Smooth muscle cell (in vitro differentiated cells): ENCODE measurements around the gene ARL6IP5. TPM values are rescaled to one million over a fixed set of nuclear protein-coding genes. Genes with fewer than 3 reads are reported as not detected.
A peak's percentile ranks its signal among the peaks of the same experiment; 100 is the strongest.

ENCODE experiments used
- DNase-seq: peaks from one replicate; lab custom pipeline; 2025; ENCODE audit not compliant: unreplicated experiment; lab: John Stamatoyannopoulos, UW
- H2AFZ ChIP-seq: fragments of 200-600 bp; sonication (generic); 2 replicates; pipeline ENCODE4 v1.6.0; 2016; ENCODE audit warnings: antibody characterized with exemption, low read depth, mild to moderate bottlenecking
- H3F3A ChIP-seq: fragments of 200-600 bp; sonication (generic); 2 replicates; pipeline ENCODE4 v1.6.0; 2017; ENCODE audit warnings: antibody characterized with exemption, low read depth
- H3K27ac ChIP-seq: fragments of 200-600 bp; sonication (generic); 2 replicates; pipeline ENCODE4 v1.5.1; 2016; ENCODE audit warnings: low read depth, mild to moderate bottlenecking
- H3K27me3 ChIP-seq: fragments of 200-600 bp; sonication (generic); 2 replicates; pipeline ENCODE4 v1.6.1; 2016; ENCODE audit warnings: low read depth, mild to moderate bottlenecking
- H3K36me3 ChIP-seq: fragments of 200-600 bp; sonication (generic); 2 replicates; pipeline ENCODE4 v1.5.1; 2016; ENCODE audit warnings: low read depth
- H3K4me1 ChIP-seq: fragments of 200-600 bp; sonication (generic); 2 replicates; pipeline ENCODE4 v1.5.1; 2016; ENCODE audit warnings: low read depth
- H3K4me2 ChIP-seq: fragments of 200-600 bp; sonication (generic); 2 replicates; pipeline ENCODE4 v1.6.0; 2016; ENCODE audit warnings: mild to moderate bottlenecking
- H3K4me3 ChIP-seq: fragments of 200-600 bp; sonication (generic); 2 replicates; pipeline ENCODE4 v1.5.1; 2016; ENCODE audit warnings: mild to moderate bottlenecking
- H3K79me2 ChIP-seq: fragments of 200-600 bp; sonication (generic); 2 replicates; pipeline ENCODE4 v1.6.0; 2016; ENCODE audit warnings: low read depth, mild to moderate bottlenecking
- H3K9ac ChIP-seq: fragments of 200-600 bp; sonication (generic); 2 replicates; pipeline ENCODE4 v1.6.0; 2016; ENCODE audit warnings: low read depth
- H3K9me3 ChIP-seq: fragments of 200-600 bp; sonication (generic); replicated peaks from 2 replicates; pipeline ENCODE4 v1.5.1; 2016; ENCODE audit warnings: low read depth
- H4K20me1 ChIP-seq: fragments of 200-600 bp; sonication (generic); 2 replicates; pipeline ENCODE4 v1.6.0; 2016; ENCODE audit warnings: low read depth
- WGBS: methylation state at CpG from one replicate; pipeline ENCODE4 v1.1.7; 2016; ENCODE audit warnings: low lambda C conversion rate; 5-methylcytosine and 5-hydroxymethylcytosine counted together
- polyA plus RNA-seq: library from polyadenylated mRNA; unstranded; fragments of >200 nt; fragmentation: Nextera tagmentation; extraction: Ambion mirVana; gene quantifications from 2 replicates; pipeline ENCODE4 v1.2.1, GENCODE V29; 2016
- total RNA-seq: library from RNA; depleted of rRNA; stranded (reverse); fragments of >200 nt; gene quantifications from 2 replicates; pipeline ENCODE4 v1.2.3, GENCODE V29; 2014
- TF ChIP-seq, protein P1 (sequence below): fragments of 200-600 bp; sonication (generic); IDR thresholded peaks from 2 replicates; pipeline ENCODE4 v1.5.1; 2017; ENCODE audit warnings: borderline replicate concordance, mild to moderate bottlenecking, antibody characterized with exemption; ENCODE audit not compliant: insufficient read depth, poor library complexity, severe bottlenecking

ARL6IP5 gene
- total and polyA plus RNA-seq, 2 experiments from 2014 or later: 73.9 to 83.9 TPM

DNA sequence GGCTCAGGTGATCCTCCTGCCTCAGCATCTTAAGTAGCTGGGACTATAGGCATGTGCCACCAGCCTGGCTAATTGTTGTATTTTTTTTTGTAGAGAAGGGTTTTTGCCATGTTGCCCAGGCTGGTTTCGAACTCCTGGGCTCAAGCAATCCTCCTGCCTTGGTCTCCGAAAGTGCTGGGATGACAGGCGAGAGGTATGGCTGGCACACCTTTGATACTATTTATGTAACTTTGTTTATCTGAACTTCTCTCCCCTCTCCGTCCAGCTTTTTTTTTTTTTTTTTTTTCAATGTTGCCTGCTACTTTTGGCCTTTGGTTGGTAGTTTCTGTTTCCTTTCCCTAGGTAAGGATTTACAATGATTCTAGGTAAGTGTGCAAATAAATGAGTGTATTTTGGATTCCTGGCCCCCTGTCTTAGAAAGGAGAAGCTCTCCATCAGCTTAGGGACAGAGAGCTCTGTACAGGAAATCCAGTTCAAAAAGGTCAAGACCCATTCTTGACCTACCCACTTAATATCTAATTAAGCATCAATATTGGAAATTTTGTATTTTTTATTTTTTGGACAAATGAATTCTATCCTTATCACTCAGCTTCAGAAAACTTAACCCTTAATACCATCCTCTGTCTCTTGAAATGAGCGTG, 6.8 kb downstream of the ARL6IP5 start:
- 90% methylated on average over 5 of the region's 5 CpGs for WGBS
- H3F3A ChIP-seq: peaks cover 5% of the 10 kb centered on the region
- no peak overlapping the region for H2AFZ ChIP-seq
- no peaks in the 10 kb centered on the region for H3K27me3 ChIP-seq
- H3K36me3 ChIP-seq: no peaks in the 10 kb centered on the region
- TF ChIP-seq, protein P1, sequence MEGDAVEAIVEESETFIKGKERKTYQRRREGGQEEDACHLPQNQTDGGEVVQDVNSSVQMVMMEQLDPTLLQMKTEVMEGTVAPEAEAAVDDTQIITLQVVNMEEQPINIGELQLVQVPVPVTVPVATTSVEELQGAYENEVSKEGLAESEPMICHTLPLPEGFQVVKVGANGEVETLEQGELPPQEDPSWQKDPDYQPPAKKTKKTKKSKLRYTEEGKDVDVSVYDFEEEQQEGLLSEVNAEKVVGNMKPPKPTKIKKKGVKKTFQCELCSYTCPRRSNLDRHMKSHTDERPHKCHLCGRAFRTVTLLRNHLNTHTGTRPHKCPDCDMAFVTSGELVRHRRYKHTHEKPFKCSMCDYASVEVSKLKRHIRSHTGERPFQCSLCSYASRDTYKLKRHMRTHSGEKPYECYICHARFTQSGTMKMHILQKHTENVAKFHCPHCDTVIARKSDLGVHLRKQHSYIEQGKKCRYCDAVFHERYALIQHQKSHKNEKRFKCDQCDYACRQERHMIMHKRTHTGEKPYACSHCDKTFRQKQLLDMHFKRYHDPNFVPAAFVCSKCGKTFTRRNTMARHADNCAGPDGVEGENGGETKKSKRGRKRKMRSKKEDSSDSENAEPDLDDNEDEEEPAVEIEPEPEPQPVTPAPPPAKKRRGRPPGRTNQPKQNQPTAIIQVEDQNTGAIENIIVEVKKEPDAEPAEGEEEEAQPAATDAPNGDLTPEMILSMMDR: no peak
- H3K4me3 ChIP-seq: no peak overlapping the region
- H3K9ac ChIP-seq: peak overlapping the region; percentile 14
- H3K4me1 ChIP-seq: peaks cover 29% of the 10 kb centered on the region
- H3K9me3 ChIP-seq: no peaks in the 10 kb centered on the region
- peaks cover 91% of the 10 kb centered on the region for H4K20me1 ChIP-seq
- H3K79me2 ChIP-seq: peaks cover 52% of the 10 kb centered on the region
- DNase-seq: no peak
- no peak overlapping the region for H3K27ac ChIP-seq
- no peak overlapping the region for H3K4me2 ChIP-seq

DNA sequence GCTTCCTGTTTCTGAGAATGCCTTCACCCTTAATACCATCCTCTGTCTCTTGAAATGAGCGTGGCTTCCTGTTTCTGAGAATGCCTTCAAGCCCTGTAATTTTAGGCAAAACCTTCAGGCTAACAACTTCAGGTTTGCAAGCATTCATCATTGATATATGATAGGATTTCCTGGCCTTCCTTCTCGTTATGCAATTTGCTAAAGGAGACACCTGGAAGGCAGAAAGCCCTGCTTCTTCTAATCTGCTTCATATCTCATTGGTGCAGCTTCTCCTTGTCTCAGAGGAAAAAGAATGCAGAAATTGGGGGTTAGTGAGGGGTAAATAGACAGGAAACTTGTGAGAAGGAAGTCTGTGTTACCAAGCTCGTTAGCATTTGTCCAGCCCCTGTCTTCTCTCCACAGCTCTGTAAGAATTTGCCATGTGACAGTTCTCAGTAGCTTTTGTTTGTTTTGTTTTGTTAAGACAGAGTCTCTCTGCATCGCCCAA, 7.3 kb downstream of the ARL6IP5 start:
- H3F3A ChIP-seq: peaks cover 5% of the 10 kb centered on the region
- TF ChIP-seq, protein P1: no peak
- WGBS: 50% methylated on average over 4 of the region's 4 CpGs
- peaks cover 28% of the 10 kb centered on the region for H3K4me1 ChIP-seq
- H2AFZ ChIP-seq: no peak overlapping the region
- peaks cover 94% of the 10 kb centered on the region for H4K20me1 ChIP-seq
- H3K36me3 ChIP-seq: no peaks in the 10 kb centered on the region
- peaks cover 50% of the 10 kb centered on the region for H3K79me2 ChIP-seq
- no peak overlapping the region for H3K27ac ChIP-seq
- H3K4me2 ChIP-seq: no peak overlapping the region
- no peak overlapping the region for H3K4me3 ChIP-seq
- no peaks in the 10 kb centered on the region for H3K9me3 ChIP-seq
- no peaks in the 10 kb centered on the region for H3K27me3 ChIP-seq
- H3K9ac ChIP-seq: peak overlapping the region; percentile 14
- no peak for DNase-seq

DNA sequence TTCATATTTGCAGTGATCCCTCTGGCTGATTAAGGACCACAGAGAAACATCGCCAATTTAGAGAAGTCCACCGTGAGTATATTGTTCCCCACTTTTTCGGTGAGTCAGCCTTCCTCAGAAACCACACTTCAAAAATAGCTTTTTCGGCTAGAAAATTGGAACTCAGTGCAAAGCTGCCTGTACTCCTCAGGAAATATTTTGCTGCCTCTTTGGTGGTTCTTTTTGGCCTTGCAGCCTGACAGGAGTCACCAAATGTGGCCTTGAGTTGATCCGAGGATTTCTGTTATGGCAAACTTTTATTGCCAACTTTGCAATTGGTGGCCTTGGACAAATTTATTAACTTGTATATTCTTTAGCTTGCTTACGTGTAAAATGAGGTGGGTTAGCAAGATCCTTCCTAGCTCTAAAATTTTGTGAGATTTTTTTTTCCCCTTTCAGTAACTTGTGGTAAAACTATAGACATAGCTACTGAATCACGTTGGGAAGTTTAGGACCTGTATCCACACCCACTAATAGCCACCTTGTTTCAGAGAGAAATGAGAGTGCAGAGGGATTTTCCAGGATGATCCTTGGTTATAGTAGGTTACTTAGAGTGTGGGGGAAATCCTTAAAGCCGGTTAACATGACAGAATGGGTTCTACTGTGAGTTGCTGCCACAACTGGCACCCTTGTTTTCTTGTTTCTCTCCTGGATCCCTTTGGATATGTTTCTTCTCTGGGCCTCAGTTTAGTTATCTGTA, 9.9 kb downstream of the ARL6IP5 start:
- WGBS: 73% methylated on average over 8 of the region's 8 CpGs
- Histone ChIP-seq H4K20me1 (peaks cover 91% of the 10 kb centered on the region), H3K27me3 (no peaks in the 10 kb centered on the region), H3K4me3 (no peak overlapping the region), H3K36me3 (no peaks in the 10 kb centered on the region), H3K4me1 (peaks cover 12% of the 10 kb centered on the region), H2AFZ (no peak overlapping the region), H3K9me3 (no peaks in the 10 kb centered on the region), H3K79me2 (peaks cover 44% of the 10 kb centered on the region), H3F3A (no peaks in the 10 kb centered on the region), H3K27ac (peak overlapping the region; percentile 32), H3K9ac (no peak overlapping the region), H3K4me2 (no peak overlapping the region)
- no peak for DNase-seq
- TF ChIP-seq, protein P1: no peak

DNA sequence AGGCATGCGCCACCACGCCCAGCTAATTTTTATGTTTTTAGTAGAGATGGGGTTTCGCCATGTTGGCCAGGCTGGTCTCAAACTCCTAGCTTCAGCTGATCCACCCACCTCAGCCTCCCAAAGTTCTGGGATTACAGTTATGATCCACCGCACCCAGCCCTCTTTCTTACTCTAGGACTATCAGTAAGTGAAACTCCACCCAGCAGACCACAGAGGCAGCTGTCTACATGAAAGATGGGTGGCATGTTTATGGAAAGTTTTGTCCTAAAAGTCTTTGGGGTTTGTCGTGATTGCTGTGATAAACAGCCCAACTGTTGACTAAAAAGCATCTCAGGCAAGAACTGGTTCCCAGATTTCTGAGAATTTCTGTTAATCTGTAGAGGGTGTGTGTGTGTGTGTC, 10.9 kb downstream of the ARL6IP5 start:
- TF ChIP-seq, protein P1: no peak
- 80% methylated on average over 5 of the region's 5 CpGs for WGBS
- Histone ChIP-seq H3K27me3 (no peaks in the 10 kb centered on the region), H2AFZ (no peak overlapping the region), H4K20me1 (peaks cover 90% of the 10 kb centered on the region), H3K4me2 (no peak overlapping the region), H3K4me3 (no peak overlapping the region), H3K36me3 (no peaks in the 10 kb centered on the region), H3K79me2 (peaks cover 51% of the 10 kb centered on the region), H3K4me1 (peaks cover 12% of the 10 kb centered on the region), H3F3A (no peaks in the 10 kb centered on the region), H3K27ac (peak overlapping the region; percentile 28), H3K9ac (no peak overlapping the region), H3K9me3 (no peaks in the 10 kb centered on the region)
- no peak for DNase-seq
